Non-pigmented ciliary epithelial cell (primary cell): ENCODE measurements around the gene MGMT.

Source experiments
- DNase-seq: peaks from one replicate; pipeline ENCODE4 v3.0.0-alpha.2; 2010; ENCODE audit warnings: low read depth

Gene MGMT

DNA sequence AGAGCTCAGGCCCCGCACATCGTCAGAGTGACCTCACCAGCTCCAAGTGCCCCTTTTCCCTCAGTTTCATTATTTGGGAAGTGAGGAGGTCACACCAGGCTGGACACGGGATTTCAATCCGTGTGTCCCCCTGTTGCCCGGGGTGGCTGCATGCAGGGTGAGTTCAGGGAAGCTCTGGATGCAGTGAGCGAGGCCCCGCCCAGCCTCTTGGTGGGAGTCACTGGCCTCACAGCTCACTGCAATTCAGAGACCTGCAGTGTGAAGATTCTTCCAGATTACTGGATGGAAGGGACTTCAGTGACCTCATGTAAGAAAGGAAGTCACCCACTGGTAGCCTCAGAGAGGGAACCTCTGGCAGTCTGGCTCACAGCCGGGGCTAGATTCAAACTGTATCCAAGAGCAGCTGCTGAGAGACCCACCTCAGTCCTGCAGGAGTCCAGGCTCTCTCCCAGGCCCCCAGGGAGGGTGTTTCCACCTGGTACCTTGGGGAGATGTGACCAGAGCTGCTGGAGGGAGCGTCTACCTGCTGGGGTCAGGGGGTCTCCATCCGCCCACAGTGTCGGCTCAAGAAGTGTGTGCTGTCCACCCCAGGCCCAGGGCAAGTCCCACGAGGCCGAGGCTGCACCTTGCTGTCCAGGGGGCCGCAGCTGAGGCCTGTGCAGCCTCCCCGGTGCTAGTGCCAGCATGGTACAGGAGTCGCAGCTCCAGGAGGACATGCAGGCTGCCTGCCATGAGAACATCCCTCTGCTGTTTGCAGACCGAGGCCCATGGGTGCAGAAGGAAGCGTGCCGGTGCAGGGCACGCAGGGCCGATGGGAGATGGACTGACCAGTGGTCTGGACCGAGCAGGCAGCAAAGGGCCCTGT, 54.4 kb downstream of the MGMT start:
- DNase-seq = no peak

DNA sequence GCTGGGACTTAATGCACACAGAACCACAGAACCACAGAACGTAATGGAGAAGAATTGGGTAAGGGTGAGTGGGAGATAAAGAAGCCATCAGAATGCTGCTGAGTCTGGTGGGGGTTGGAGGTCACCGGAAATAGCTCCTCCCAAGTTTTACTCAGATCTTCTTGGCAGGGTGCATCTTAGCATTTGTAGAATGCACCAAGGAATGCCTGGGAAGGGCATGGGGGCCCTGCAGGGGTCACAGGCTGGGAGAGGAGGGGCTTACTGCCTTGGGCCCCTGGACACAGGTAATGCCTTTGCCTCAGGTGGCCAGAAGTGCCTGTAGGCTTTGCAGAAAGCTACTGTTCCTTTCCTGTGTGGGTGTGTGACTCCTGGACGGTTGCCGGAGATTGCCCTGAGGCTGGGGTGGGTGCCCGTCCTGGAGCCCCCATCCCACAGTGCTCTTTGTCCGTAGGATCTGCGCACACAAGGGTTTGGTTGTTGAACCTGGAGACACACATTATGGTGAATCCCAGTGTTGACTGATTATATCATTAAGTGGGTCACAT, 55.1 kb downstream of the MGMT start:
- no peak for DNase-seq

DNA sequence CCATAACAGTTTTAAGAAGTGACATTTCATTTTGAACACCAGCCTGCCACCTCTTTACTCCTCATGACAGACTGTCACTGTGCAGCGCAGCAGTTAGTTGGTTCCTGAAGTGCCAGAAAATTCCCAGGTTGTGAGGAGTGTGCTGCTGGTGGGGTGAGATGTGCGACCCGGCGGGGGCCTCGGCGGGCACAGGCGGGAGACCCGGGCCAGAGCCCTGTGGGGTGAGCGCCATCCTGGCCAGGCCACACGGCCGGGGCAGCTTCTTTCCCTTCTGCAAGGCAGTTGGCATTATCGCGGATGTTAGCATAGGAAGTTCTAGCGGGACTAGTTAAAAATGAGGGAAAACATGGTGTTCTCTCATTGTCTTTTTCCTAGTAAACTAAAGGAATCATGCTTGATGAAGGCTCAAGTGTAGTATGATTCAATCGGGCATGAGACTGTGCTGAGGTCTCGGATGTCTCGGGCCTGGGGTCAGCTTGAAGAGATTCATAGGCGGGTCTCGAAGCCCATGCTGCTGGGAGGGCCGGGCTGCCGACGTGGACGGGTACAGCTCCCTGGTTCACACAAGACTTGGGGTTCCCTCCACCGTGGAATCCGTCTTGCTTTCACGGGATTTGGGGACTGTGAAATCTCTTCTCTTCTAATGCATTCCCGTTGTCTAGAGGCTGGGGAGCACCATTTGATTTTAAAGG, 56.1 kb downstream of the MGMT start:
- no peak for DNase-seq

DNA sequence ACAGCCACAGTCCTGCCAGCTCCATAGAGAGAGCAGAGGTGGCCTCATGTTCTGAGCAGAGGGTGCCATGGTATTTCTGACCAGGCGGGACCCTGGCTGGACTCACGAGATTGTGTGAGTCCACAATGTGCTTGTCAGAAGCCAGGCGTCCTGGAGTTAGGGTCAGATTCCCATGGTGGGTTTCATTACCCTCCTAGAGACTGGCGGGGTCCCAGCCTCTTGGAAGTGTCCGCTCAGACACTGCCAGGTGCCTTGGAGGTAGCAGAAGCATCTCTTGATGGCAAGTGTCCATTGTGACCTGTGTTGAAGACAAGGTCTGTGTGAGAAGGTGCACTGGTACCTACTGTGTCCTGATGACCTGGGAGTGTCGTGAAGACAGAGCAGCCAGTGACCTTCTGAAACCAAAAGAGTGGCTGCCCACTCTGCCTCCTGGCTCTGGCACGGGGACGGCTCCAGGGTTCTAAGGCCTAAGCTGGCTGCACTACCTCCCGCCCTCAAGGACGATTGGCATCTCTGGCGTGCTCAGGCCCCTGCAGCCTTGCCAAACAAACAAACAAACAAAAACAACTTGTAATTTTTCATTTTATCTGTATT, 56.8 kb downstream of the MGMT start:
- DNase-seq = no peak

- no peak for DNase-seq
These were observed 57.9 kb downstream of the MGMT start for GRCh38 chr10:129524936-129525335.

GRCh38 chr10:129525401-129525801, 58.4 kb downstream of the MGMT start:
- DNase-seq = peak; percentile 20

DNA sequence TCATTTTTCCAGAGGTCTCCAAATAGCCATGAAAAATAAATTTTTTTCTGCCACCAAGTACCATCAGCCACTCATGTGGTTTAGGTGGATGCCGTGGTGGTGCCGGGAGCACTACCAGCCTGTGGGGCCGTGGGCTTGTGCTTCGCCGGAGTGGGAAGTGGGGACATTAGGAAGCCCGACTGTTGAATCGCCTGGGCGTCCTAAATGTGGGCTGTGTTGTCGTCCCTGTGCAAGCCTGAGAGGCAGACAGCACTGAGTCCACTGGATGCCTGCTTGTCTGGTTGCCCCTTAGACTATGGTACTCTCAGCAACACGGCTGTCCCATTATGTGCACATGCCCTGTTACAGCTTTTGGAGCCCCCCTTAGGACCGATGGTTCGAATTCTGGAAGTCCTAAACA, 59.9 kb downstream of the MGMT start:
- DNase-seq = no peak

DNA sequence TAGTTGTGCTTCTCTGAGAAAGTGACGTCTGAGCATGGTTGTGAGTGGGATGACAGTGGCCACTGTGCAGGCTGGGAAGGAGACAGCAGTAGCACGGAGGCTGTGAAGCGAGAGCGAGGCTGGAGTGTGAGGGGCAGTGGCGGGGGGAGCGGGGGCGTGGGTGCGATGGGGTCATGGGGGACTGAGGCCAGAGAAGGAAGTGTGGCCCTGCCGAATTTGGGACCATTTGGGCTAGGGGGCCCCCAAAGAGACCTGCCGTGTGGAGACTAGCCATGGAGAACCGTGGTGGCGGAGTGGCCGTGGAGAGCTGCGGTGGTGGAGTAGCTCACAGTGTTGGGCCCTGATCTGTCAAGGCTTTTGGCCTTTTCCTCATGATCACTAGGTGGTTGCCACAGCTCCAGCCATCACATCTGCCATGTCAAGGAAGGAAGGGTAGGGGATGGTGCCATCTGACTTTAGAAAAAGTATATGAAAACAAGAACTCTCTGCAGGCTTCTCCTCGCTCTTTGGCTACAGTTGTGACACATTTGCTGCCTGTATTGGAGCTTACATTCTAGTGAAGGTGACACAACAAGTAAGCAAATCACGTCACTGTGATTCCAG, 61.4 kb downstream of the MGMT start:
- no peak for DNase-seq

GRCh38 chr10:129530581-129530980, 63.5 kb downstream of the MGMT start:
- DNase-seq = no peak

- peak; percentile 34 for DNase-seq
These were observed 64.3 kb downstream of the MGMT start for GRCh38 chr10:129531195-129531968.

DNA sequence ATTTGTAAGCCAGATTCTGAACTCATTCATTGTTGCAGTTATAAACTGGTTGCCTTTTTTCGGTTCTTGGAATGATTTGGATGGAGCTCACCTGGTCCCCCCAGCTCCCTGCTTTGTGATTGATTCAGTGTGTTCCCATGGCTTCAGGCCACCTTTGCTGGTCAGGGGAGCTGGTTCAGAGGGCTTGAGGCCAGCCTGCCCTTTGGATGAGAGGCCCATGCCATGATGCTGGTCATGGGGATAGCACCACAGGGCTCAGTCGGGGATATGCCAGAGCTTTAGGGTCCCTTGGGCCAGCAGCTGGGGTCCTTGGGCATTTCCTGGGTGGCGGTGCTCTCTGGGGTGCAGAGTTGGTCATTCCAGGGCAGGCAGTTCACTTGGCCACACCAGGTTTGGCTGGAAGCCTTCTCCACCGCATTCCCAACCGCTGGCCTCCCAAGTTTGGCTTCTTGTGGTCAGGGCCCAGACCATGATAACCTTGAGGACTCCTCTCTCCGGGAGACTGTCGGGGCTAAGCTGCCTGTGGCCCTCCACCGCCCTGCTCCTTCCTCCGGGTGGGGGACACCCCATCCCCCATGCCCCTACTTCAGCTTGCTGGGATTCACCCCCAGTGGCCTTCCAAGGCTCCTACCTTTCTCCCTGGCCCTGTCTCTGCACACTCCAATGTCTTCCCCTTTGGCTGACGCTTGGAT, 65.1 kb downstream of the MGMT start:
- DNase-seq = peak; percentile 14

DNA sequence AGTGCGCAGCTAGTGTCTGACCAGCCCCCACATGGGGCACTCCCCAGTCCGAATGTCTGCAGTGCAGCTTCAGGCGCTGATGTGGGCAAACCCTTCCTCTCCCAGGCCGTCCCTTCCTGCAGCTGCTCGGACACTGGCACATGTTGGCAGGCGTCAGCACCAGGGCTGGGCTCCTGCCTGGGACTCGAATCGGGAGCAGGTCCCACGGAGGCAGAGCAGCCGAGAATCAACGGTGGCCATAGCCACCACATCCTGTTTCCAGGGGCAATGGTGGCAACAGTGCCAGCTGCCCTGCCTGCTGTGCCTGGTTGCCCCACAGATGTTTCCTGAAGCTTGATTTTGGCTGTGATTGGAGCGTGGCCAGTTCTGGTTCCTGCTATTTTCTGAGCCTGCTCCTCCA, 65.8 kb downstream of the MGMT start:
- DNase-seq = no peak

DNA sequence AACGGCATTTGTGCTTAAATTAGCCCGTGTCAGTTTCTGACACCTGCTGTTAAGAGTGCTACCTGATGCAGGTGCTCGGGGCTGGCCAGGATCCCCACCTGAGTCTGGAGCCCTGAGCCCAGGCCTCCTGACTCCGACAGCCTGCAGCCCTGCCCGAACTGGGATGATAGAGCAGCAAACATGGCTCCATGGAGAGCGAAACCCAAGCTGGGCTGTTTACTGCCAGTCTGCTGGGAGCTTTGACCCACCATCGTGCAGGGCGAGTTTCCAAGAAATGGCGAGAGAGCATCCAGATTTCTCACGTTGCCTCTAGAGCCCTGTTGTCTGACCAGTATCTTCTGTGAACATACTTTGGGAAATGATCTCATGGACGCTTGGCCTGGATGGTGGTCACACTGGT, 66.2 kb downstream of the MGMT start:
- DNase-seq = no peak

DNA sequence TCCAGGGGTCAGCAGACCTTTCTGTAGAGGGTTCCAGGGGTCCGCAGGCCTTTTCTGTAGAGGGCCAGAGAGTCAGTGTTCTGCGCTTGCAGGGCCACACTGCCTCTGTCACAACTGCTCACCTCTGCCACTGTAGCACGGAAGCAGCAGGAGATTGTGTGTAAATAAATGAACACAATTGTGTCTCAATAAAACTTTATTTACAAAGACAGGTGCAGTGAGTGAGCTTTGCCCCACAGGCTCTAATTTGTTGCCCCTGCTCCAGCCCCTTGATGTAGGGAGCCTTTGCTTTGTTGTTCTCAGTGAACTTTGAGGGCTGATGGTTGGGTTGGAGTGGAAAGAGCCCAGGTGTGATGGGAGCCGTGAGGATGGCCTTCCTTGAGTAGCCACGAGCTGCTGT, 67.8 kb downstream of the MGMT start:
- no peak for DNase-seq

GRCh38 chr10:129536336-129536735, 69.3 kb downstream of the MGMT start:
- DNase-seq = no peak

GRCh38 chr10:129537151-129537550, 70.1 kb downstream of the MGMT start:
- no peak for DNase-seq

- DNase-seq = no peak
These were observed 71.2 kb downstream of the MGMT start for GRCh38 chr10:129538236-129538635.

GRCh38 chr10:129541200-129541599, 74.2 kb downstream of the MGMT start:
- DNase-seq = no peak

DNA sequence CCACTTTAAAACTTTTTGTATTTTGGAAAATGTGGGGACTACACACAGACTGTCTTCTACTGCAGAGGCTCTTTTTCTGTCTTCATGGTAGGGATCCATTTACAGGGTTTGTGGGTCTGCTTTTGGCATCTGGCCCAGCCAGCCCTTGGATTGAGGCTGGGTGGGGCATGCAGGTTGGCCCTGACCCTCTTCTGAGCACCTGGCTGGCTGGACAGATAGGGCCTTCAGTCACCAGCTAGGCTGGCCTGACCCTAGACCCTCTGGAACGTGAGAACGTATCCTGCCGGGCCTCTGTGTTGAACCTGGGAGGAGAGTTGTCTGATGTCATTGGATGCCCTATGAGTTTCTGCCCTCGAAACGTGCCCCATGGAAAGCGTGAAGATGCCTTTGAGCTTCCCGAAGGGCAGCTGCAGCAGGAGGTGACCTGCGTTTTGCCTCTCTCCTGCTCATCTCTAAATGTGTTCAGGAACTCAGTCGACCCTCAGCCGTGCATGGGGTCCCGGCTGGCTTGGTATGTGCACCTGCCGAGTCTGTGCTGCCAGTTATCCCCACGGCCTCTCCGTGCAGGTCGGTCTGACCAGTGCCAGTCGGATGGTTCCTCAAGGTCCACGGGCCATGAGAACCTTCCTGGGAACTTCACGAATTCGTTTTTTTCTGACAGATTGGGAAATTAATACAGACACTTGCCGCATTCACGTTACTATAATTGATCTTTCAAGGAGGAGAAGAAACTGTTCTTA, 74.9 kb downstream of the MGMT start:
- no peak for DNase-seq

DNA sequence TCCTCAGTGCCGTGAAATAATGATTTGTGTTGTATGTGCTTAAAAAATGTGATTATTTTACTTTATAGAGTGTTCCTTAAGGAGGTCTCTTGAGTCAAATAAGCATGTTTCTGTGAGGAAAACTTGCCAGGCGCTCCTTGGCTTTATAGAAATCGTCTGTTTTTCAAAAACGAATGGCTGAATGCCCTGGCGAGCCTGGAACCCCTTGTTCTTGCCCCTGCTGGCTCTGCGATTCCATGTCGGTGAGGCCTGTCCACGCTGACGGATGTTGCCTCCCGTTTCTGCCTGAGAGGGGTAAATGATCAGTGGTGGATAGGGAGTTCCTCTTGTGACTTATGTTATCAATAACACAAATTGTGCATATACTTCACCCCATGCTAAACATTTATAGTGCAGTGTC, 75.5 kb downstream of the MGMT start:
- no peak for DNase-seq
